ENCODE measurements around the gene ARFIP1.
"Not testable (repeated sequence)": the region's sequence is repeated elsewhere in the genome, so short reads cannot be mapped to it uniquely, and the experiment has no call there.

ARFIP1 gene

GRCh38 chr4:152779513-152780266, at the start of gene ARFIP1, which contains the start of gene TIGD4:
TSS of gene ARFIP1 (plus strand) at chr4:152779954. CDS start at chr4:152829634, 49,680 bp downstream.
TSS of gene TIGD4 (minus strand) at chr4:152779730. CDS start at chr4:152771004, 8,726 bp downstream.
- peak; percentile 79 to 90 for DNase-seq (ENCODE audit: extremely low read depth in 1 of 2, low read depth in 1 of 2)

- DNase-seq (ENCODE audit: extremely low read depth in 1 of 2, low read depth in 1 of 2), result no peak
Observed at GRCh38 chr4:152731997-152732396, 47.8 kb upstream of the ARFIP1 start.

- no peak for DNase-seq (ENCODE audit: extremely low read depth in 1 of 2, low read depth in 1 of 2)
Observed at GRCh38 chr4:152734015-152734698, 45.6 kb upstream of the ARFIP1 start.

GRCh38 chr4:152734699-152735050, 45.1 kb upstream of the ARFIP1 start:
- DNase-seq (ENCODE audit: extremely low read depth in 1 of 2, low read depth in 1 of 2), result no peak

GRCh38 chr4:152735396-152735859, 44.3 kb upstream of the ARFIP1 start:
- DNase-seq (ENCODE audit: extremely low read depth in 1 of 2, low read depth in 1 of 2), result no peak

- DNase-seq (ENCODE audit: extremely low read depth in 1 of 2, low read depth in 1 of 2), result no peak
Observed at GRCh38 chr4:152735906-152736305, 43.8 kb upstream of the ARFIP1 start.

- DNase-seq (ENCODE audit: extremely low read depth in 1 of 2, low read depth in 1 of 2), result no peak
Observed at GRCh38 chr4:152738827-152739226, 40.9 kb upstream of the ARFIP1 start.

- no peak for DNase-seq (ENCODE audit: extremely low read depth in 1 of 2, low read depth in 1 of 2)
Observed at GRCh38 chr4:152747444-152747843, 32.3 kb upstream of the ARFIP1 start.

- DNase-seq (ENCODE audit: extremely low read depth in 1 of 2, low read depth in 1 of 2), result no peak
Observed at GRCh38 chr4:152748619-152749018, 31.1 kb upstream of the ARFIP1 start.

- no peak for DNase-seq (ENCODE audit: extremely low read depth in 1 of 2, low read depth in 1 of 2)
Observed at GRCh38 chr4:152763796-152764195, 16.0 kb upstream of the ARFIP1 start.

GRCh38 chr4:152765069-152765737, 14.6 kb upstream of the ARFIP1 start:
- DNase-seq (ENCODE audit: extremely low read depth in 1 of 2, low read depth in 1 of 2), result not testable (repeated sequence)

- DNase-seq (ENCODE audit: extremely low read depth in 1 of 2, low read depth in 1 of 2), result no peak
Observed at GRCh38 chr4:152771741-152772533, 7.8 kb upstream of the ARFIP1 start.

GRCh38 chr4:152773339-152773738, 6.4 kb upstream of the ARFIP1 start:
- no peak for DNase-seq (ENCODE audit: extremely low read depth in 1 of 2, low read depth in 1 of 2)

GRCh38 chr4:152773953-152774352, 5.8 kb upstream of the ARFIP1 start:
- DNase-seq (ENCODE audit: extremely low read depth in 1 of 2, low read depth in 1 of 2), result no peak

- no peak for DNase-seq (ENCODE audit: extremely low read depth in 1 of 2, low read depth in 1 of 2)
Observed at GRCh38 chr4:152776352-152776751, 3.4 kb upstream of the ARFIP1 start.

- DNase-seq (ENCODE audit: extremely low read depth in 1 of 2, low read depth in 1 of 2), result no peak
Observed at GRCh38 chr4:152777488-152777887, 2.3 kb upstream of the ARFIP1 start.

- peak in 1 of 2 donors; percentile 3 for DNase-seq (ENCODE audit: extremely low read depth in 1 of 2, low read depth in 1 of 2)
Observed at GRCh38 chr4:152778656-152779512, 870 bp upstream of the ARFIP1 start.

GRCh38 chr4:152780267-152780778, 569 bp downstream of the ARFIP1 start:
- peak in 1 of 2 donors; percentile 50 for DNase-seq (ENCODE audit: extremely low read depth in 1 of 2, low read depth in 1 of 2)

GRCh38 chr4:152784490-152785350, 5.0 kb downstream of the ARFIP1 start:
- DNase-seq (ENCODE audit: extremely low read depth in 1 of 2, low read depth in 1 of 2), result no peak
